SK-N-SH (cell line): ENCODE measurements around the gene SEZ6L2. TPM values are rescaled to one million over a fixed set of nuclear protein-coding genes. Genes with fewer than 3 reads are reported as not detected.

Experiments
- CTCF ChIA-PET: fragments of 300-600, 350-600 bp; formaldehyde crosslinking; extraction: SDS; loops from one replicate; lab custom pipeline; 2021; lab: Yijun Ruan, JAX
- POLR2A ChIA-PET: fragments of 350-600 bp; sonication (Branson Sonifier 250); formaldehyde crosslinking; extraction: SDS; loops from one replicate; lab custom pipeline; 2020; ENCODE audit warnings: antibody characterized with exemption, inconsistent platforms; lab: Yijun Ruan, JAX
- DNase-seq: peaks from one replicate; pipeline ENCODE4 v3.0.0; 2012
- H2AFZ ChIP-seq: fragments of 200-600 bp; sonication (generic); 2 replicates; pipeline ENCODE4 v1.8.1; 2016; ENCODE audit warnings: antibody characterized with exemption, mild to moderate bottlenecking, low read depth
- H3F3A ChIP-seq: fragments of 200-600 bp; sonication (generic); replicated peaks from 2 replicates; pipeline ENCODE3; 2016; ENCODE audit warnings: antibody characterized with exemption, mild to moderate bottlenecking; ENCODE audit not compliant: insufficient read depth
- H3K27ac ChIP-seq, 2 experiments: fragments of 200-500 bp in 1 of 2; fragments of 200-600 bp in 1 of 2; sonication (Bioruptor generic) in 1 of 2; sonication (generic), shearing (Covaris generic) in 1 of 2; 2 replicates each; pipeline versions ENCODE4 v1.5.1 to v1.6.1; 2014 to 2016; ENCODE audit warnings: low read depth in 2 of 2, inconsistent platforms in 1 of 2, low read length in 1 of 2, mild to moderate bottlenecking in 1 of 2, mixed read lengths in 1 of 2
- H3K27me3 ChIP-seq: fragments of 200-600 bp; sonication (generic), shearing (Covaris generic); 2 replicates; pipeline ENCODE4 v1.6.1; 2016; ENCODE audit warnings: mixed run types; ENCODE audit not compliant: insufficient read depth
- H3K36me3 ChIP-seq, 2 experiments: fragments of 200-500 bp in 1 of 2; fragments of 200-600 bp in 1 of 2; sonication (Bioruptor generic) in 1 of 2; sonication (generic) in 1 of 2; replicated peaks in 1 of 2; 2 replicates each; pipeline versions ENCODE3 to v1.5.1; 2014 to 2016; ENCODE audit warnings: low read length in 1 of 2, mild to moderate bottlenecking in 1 of 2; ENCODE audit not compliant: insufficient read depth in 2 of 2, control insufficient read depth in 1 of 2
- H3K4me1 ChIP-seq, 2 experiments: fragments of 200-500 bp in 1 of 2; fragments of 200-600 bp in 1 of 2; sonication (Bioruptor generic) in 1 of 2; sonication (generic), shearing (Covaris generic) in 1 of 2; 2 replicates each; pipeline versions ENCODE4 v1.5.1 to v1.6.1; 2014 to 2016; ENCODE audit warnings: low read depth in 1 of 2, low read length in 1 of 2, mixed run types in 1 of 2; ENCODE audit not compliant: insufficient read depth in 2 of 2, control insufficient read depth in 1 of 2
- H3K4me2 ChIP-seq: fragments of 200-600 bp; sonication (generic), shearing (Covaris generic); 2 replicates; pipeline ENCODE4 v1.6.1; 2017; ENCODE audit warnings: mixed run types
- H3K4me3 ChIP-seq, 2 experiments: fragments of 200-500 bp in 1 of 2; fragments of 200-600 bp in 1 of 2; sonication (Bioruptor generic) in 1 of 2; sonication (generic), shearing (Covaris generic) in 1 of 2; 2 replicates each; pipeline versions ENCODE4 v1.5.1 to v1.8.1; 2014 to 2016; ENCODE audit warnings: low read depth in 2 of 2, inconsistent platforms in 1 of 2, low read length in 1 of 2, mild to moderate bottlenecking in 1 of 2, mixed read lengths in 1 of 2, moderate library complexity in 1 of 2
- H3K79me2 ChIP-seq: fragments of 200-600 bp; sonication (generic); 2 replicates; pipeline ENCODE4 v1.8.1; 2017; ENCODE audit warnings: mild to moderate bottlenecking; ENCODE audit not compliant: insufficient read depth
- H3K9ac ChIP-seq: fragments of 200-600 bp; sonication (generic); 2 replicates; pipeline ENCODE4 v1.6.1; 2017; ENCODE audit warnings: mixed run types
- H3K9me2 ChIP-seq: fragments of 200-600 bp; sonication (generic); 2 replicates; pipeline ENCODE4 v1.6.1; 2017; ENCODE audit warnings: mixed run types
- H3K9me3 ChIP-seq: fragments of 200-600 bp; sonication (generic); 2 replicates; pipeline ENCODE4 v1.6.1; 2017; ENCODE audit warnings: mixed run types, mild to moderate bottlenecking, moderate library complexity
- H4K20me1 ChIP-seq: fragments of 200-600 bp; sonication (generic); 2 replicates; pipeline ENCODE4 v1.6.1; 2017; ENCODE audit warnings: mild to moderate bottlenecking, mixed run types; ENCODE audit not compliant: insufficient read depth
- CTCF ChIP-seq: fragments of 200-600 bp; sonication (generic); IDR thresholded peaks from 2 replicates; pipeline ENCODE4 v1.6.1; 2017; ENCODE audit warnings: antibody characterized with exemption, mild to moderate bottlenecking, moderate library complexity
- EP300 ChIP-seq, 2 experiments: IDR thresholded peaks; 2 replicates each; pipeline versions ENCODE4 v1.4.0 to v1.6.1; 2012; ENCODE audit warnings: borderline replicate concordance in 1 of 2, low read depth in 1 of 2, low read length in 1 of 2
- FOSL2 ChIP-seq: IDR thresholded peaks from 2 replicates; pipeline ENCODE4 v1.4.0; 2012; ENCODE audit warnings: low read depth, mild to moderate bottlenecking, moderate library complexity, borderline replicate concordance
- GATA2 ChIP-seq: sonication (generic); formaldehyde crosslinking; IDR thresholded peaks from 2 replicates; pipeline ENCODE4 v1.5.0; 2020; ENCODE audit warnings: mild to moderate bottlenecking, missing genetic modification reagents
- MAX ChIP-seq: IDR thresholded peaks from 2 replicates; pipeline ENCODE4 v1.4.0; 2012; ENCODE audit warnings: low read depth
- MXI1 ChIP-seq: IDR thresholded peaks from 2 replicates; pipeline ENCODE4 v1.6.1; 2012; ENCODE audit warnings: mild to moderate bottlenecking, low read depth, low read length, improper control_type of control experiment
- NFIC ChIP-seq: IDR thresholded peaks from 2 replicates; pipeline ENCODE4 v1.4.0; 2012; ENCODE audit warnings: borderline replicate concordance
- NRF1 ChIP-seq: IDR thresholded peaks from 2 replicates; pipeline ENCODE4 v1.6.1; 2012; ENCODE audit warnings: low read depth, mild to moderate bottlenecking, low read length
- PBX3 ChIP-seq: IDR thresholded peaks from 2 replicates; pipeline ENCODE4; 2012
- POLR2AphosphoS5 ChIP-seq: IDR thresholded peaks from 2 replicates; pipeline ENCODE4 v1.6.1; 2012; ENCODE audit warnings: low read depth, low read length
- RAD21 ChIP-seq: IDR thresholded peaks from 2 replicates; pipeline ENCODE4 v1.6.1; 2012; ENCODE audit warnings: mild to moderate bottlenecking, low read length
- RCOR1 ChIP-seq: fragments of 150-350 bp; IDR thresholded peaks from 2 replicates; pipeline ENCODE4 v1.6.1; 2017; ENCODE audit warnings: antibody characterized with exemption, low read length
- REST ChIP-seq: IDR thresholded peaks from 2 replicates; pipeline ENCODE4 v1.6.1; 2012; ENCODE audit warnings: mild to moderate bottlenecking, low read depth, low read length, moderate library complexity
- RXRA ChIP-seq: IDR thresholded peaks from 2 replicates; pipeline ENCODE4 v1.4.0; 2012; ENCODE audit warnings: low read depth, mild to moderate bottlenecking, borderline replicate concordance
- SIN3A ChIP-seq: IDR thresholded peaks from 2 replicates; pipeline ENCODE4 v1.6.1; 2012; ENCODE audit warnings: low read depth, mild to moderate bottlenecking, low read length, moderate library complexity, borderline replicate concordance
- TAF1 ChIP-seq: IDR thresholded peaks from 2 replicates; pipeline ENCODE4 v1.6.1; 2012; ENCODE audit warnings: low read depth, mild to moderate bottlenecking, low read length, moderate library complexity, borderline replicate concordance
- TEAD4 ChIP-seq: IDR thresholded peaks from 2 replicates; pipeline ENCODE4 v1.4.0; 2012; ENCODE audit warnings: mild to moderate bottlenecking, borderline replicate concordance; ENCODE audit not compliant: insufficient read depth
- USF1 ChIP-seq: IDR thresholded peaks from 2 replicates; pipeline ENCODE4 v1.4.0; 2012; ENCODE audit warnings: low read depth, borderline replicate concordance
- WGBS: methylation state at CpG from one replicate; pipeline ENCODE4 v1.1.6; 2017; ENCODE audit warnings: low lambda C conversion rate; 5-methylcytosine and 5-hydroxymethylcytosine counted together
- polyA plus RNA-seq, 3 experiments: library from polyadenylated mRNA; depleted of rRNA; stranded (reverse); fragments of >200 nt; gene quantifications; 2 replicates each; pipeline ENCODE4 v1.2.3, GENCODE V29; 2012

The SEZ6L2 gene
- polyA plus RNA-seq, 1 of the 3 experiments (the other 2 are of a cell fraction) = 59.8 TPM

- WGBS = 94% methylated on average over 7 of the region's 7 CpGs
- POLR2A ChIA-PET = no interaction called here
- no peaks in the 10 kb centered on the region for H3K36me3 ChIP-seq
Measured at GRCh38 chr16:29852654-29853053, 46.7 kb downstream of the SEZ6L2 start.

More at GRCh38 chr16:29852654-29853053, 46.7 kb downstream of the SEZ6L2 start:
- H3K9ac ChIP-seq = no peak overlapping the region
- H3K27ac ChIP-seq = no peak overlapping the region
- H3K79me2 ChIP-seq = no peaks in the 10 kb centered on the region
- no peaks in the 10 kb centered on the region for H3K27me3 ChIP-seq
- no peak for TF ChIP-seq FOSL2
- no peak for TF ChIP-seq MAX
- no peak for TF ChIP-seq TAF1
- no peak for TF ChIP-seq POLR2AphosphoS5
- no peak for TF ChIP-seq EP300 (IDR thresholded peaks at IDR 0.05; ENCODE audit: borderline replicate concordance in 1 of 2, low read depth in 1 of 2, low read length in 1 of 2)
- no peak for TF ChIP-seq NRF1
- no peak for TF ChIP-seq NFIC
- no peak for TF ChIP-seq PBX3
- TF ChIP-seq RXRA = no peak
- no peak; the same call in 1 of the 2 replicates for TF ChIP-seq USF1
- no peak for TF ChIP-seq REST
- TF ChIP-seq RCOR1 = no peak
- no peak for TF ChIP-seq MXI1
- TF ChIP-seq CTCF = no peak
- TF ChIP-seq TEAD4 = no peak
- no peak for TF ChIP-seq RAD21
- no peak for TF ChIP-seq SIN3A
- no peak for TF ChIP-seq GATA2 (CRISPR knock-in tag)
- H3F3A ChIP-seq = peaks cover 32% of the 10 kb centered on the region
- DNase-seq = no peak
- no peaks in the 10 kb centered on the region for H4K20me1 ChIP-seq
- no peak overlapping the region for H3K4me3 ChIP-seq
- no peak overlapping the region for H3K4me2 ChIP-seq
- no peaks in the 10 kb centered on the region for H3K9me3 ChIP-seq
- H3K4me1 ChIP-seq = peaks cover 0 to 13% of the 10 kb centered on the region in 2 experiments; a peak in 1 of 4 replicates
- no peaks in the 10 kb centered on the region for H3K9me2 ChIP-seq
- CTCF ChIA-PET = interaction anchor here (1.0 to 2.1 kb wide), 4 partner anchors 9 to 33 kb away, joined by 3 to 4 read pairs (median 3); partner anchors contain the start of gene MVP
- H2AFZ ChIP-seq = no peak overlapping the region
